Stomach smooth muscle (tissue), 2 donors: ENCODE results near the gene FYN.
"Not testable (repeated sequence)": the region's sequence is repeated elsewhere in the genome, so short reads cannot be mapped to it uniquely, and the experiment has no call there.

ENCODE experiments used
- H3K27ac ChIP-seq: one replicate; pipeline ENCODE4 v1.7.0; 2013; ENCODE audit warnings: mild to moderate bottlenecking, low read length, inconsistent platforms
- H3K27me3 ChIP-seq, 2 donors: one replicate each; pipeline ENCODE4 v1.7.0; 2013; ENCODE audit warnings: low read length in 2 of 2; ENCODE audit not compliant: insufficient read depth in 2 of 2, control insufficient read depth in 1 of 2
- H3K36me3 ChIP-seq, 2 donors: one replicate each; pipeline ENCODE4 v1.7.0; 2013; ENCODE audit warnings: low read length in 2 of 2; ENCODE audit not compliant: control insufficient read depth in 2 of 2, insufficient read depth in 2 of 2
- H3K4me1 ChIP-seq: one replicate; pipeline ENCODE4 v1.7.0; 2013; ENCODE audit warnings: low read length; ENCODE audit not compliant: control insufficient read depth, insufficient read depth
- H3K4me3 ChIP-seq, 2 donors: one replicate each; pipeline ENCODE4 v1.7.0; 2013; ENCODE audit warnings: low read length in 2 of 2
- H3K9ac ChIP-seq, 2 donors: one replicate each; pipeline ENCODE4 v1.7.0; 2013; ENCODE audit warnings: low read length in 2 of 2, mild to moderate bottlenecking in 1 of 2
- H3K9me3 ChIP-seq, 2 donors: one replicate each; pipeline ENCODE4 v1.7.0; 2013; ENCODE audit warnings: low read length in 2 of 2; ENCODE audit not compliant: control insufficient read depth in 2 of 2
- donor health status: healthy.
- donor health status: Pancreatic carcinoma.

Gene FYN

GRCh38 chr6:111873178-111874024 is at the start of gene FYN:
Gene FYN, minus strand, starts transcription at chr6:111873452. Its CDS starts 153,401 bp downstream, at chr6:111720051.
- peak within 1 kb of the TSS; percentile 14 to 52 for H3K9ac ChIP-seq
- peaks cover 3 to 4% of the 10 kb centered on the region in 2 donors for H3K27me3 ChIP-seq
- peaks cover 6% of the 10 kb centered on the region for H3K4me1 ChIP-seq

DNA sequence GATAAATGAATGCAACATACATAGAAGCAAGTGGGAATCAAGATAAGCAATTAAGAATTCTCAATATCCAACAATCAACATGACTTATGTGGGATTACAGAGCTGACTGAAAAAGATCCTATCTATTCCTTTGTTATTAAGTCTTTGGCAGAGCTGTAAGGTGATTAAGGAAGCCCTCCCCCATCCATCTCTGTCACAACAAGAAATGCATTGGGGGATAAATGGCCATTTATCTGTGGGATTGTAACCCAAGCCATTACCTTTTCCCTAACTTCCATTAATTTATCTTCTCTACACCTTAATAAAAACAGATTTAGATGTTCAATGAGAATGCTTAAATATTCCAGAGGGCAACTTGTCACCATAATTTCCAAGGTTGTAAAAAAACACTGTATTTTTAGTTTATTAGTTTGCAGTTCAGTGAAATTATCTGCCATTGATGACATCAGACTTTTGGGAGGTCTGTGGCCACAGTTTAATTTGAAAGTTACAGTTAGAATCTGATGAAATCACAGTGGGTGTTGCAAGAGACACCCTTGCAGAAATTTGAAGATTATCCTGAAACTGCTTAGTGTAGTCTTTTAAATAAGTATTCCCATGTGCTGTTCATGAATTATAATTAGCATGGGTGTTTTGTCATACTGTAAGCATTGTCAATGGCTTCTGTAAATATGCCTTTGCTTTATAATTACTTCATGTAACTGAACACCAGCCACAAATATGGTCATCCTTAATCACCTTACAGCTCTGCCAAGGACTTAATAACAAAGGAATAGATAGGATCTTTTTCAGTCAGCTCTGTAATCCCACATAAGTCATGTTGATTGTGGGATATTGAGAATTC is 49.4 kb upstream of the FYN start:
- no peaks in the 10 kb centered on the region for H3K27me3 ChIP-seq
- no peak overlapping the region for H3K9ac ChIP-seq
- no peaks in the 10 kb centered on the region for H3K36me3 ChIP-seq
- no peaks in the 10 kb centered on the region for H3K4me1 ChIP-seq
- H3K27ac ChIP-seq: no peak overlapping the region
- H3K4me3 ChIP-seq: no peak overlapping the region
- H3K9me3 ChIP-seq: no peaks in the 10 kb centered on the region

More at GRCh38 chr6:111873178-111874024, at the start of gene FYN:
- no peaks in the 10 kb centered on the region for H3K9me3 ChIP-seq
- H3K4me3 ChIP-seq: peak within 1 kb of the TSS; percentile 86 to 90
- no peak within 1 kb of the TSS for H3K27ac ChIP-seq
- H3K36me3 ChIP-seq: no peaks in the 10 kb centered on the region

DNA sequence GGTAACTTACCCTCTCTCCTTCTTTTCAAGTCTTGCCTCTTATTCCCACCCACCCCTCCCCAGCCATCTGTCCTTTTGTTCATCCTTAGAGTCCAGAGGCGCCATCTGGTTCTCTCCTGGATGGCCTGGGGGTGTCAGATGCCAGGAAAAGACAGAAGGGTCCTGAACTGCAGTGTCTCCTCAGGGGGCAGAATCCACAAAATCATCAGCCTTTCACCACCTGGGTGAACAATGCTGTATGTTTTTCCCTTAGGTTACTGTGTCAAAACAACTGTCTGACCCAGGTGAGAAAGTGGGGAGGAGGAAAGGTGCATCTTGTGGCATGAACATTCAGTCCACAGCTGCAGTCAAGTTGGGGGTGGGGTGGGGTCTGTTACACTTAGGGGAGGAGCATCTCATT is 47.9 kb upstream of the FYN start:
- no peaks in the 10 kb centered on the region for H3K9me3 ChIP-seq
- H3K4me3 ChIP-seq: no peak overlapping the region

DNA sequence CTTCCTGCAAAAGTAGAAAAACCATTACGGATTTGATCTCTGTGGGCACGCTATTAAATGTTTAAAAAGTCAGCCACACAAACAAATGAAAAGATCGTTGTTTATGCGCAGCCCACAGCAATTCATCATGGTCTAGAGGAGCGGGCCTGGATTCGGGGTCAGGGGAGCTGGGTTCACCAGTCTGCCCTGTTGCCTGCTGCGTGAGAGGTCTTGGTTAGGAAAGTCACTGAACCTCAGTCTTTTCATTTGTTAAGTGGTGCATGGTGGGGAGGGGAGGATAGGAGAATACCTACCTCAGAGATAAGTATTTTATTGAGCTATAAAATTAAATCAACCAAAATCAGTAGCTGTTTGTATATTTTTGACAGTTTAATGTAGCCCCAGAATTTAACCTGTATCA is 47.3 kb upstream of the FYN start:
- Histone ChIP-seq H3K27me3 (no peaks in the 10 kb centered on the region), H3K4me3 (no peak overlapping the region), H3K36me3 (no peaks in the 10 kb centered on the region), H3K9ac (no peak overlapping the region), H3K27ac (no peak overlapping the region), H3K9me3 (no peaks in the 10 kb centered on the region), H3K4me1 (no peaks in the 10 kb centered on the region)

More for the DNA sequence above, 47.9 kb upstream of the FYN start:
- Histone ChIP-seq H3K27ac (no peak overlapping the region), H3K4me1 (no peaks in the 10 kb centered on the region), H3K36me3 (no peaks in the 10 kb centered on the region), H3K27me3 (no peaks in the 10 kb centered on the region), H3K9ac (no peak overlapping the region)

GRCh38 chr6:111918825-111919224 is 45.6 kb upstream of the FYN start:
- Histone ChIP-seq H3K9ac (no peak overlapping the region), H3K27ac (no peak overlapping the region), H3K4me3 (no peak overlapping the region), H3K27me3 (no peaks in the 10 kb centered on the region), H3K4me1 (no peaks in the 10 kb centered on the region), H3K9me3 (no peaks in the 10 kb centered on the region), H3K36me3 (no peaks in the 10 kb centered on the region)

GRCh38 chr6:111916747-111917146 is 43.5 kb upstream of the FYN start:
- no peak overlapping the region for H3K9ac ChIP-seq
- H3K27ac ChIP-seq: no peak overlapping the region
- H3K4me3 ChIP-seq: no peak overlapping the region
- H3K36me3 ChIP-seq: no peaks in the 10 kb centered on the region
- no peaks in the 10 kb centered on the region for H3K27me3 ChIP-seq
- H3K4me1 ChIP-seq: no peaks in the 10 kb centered on the region
- H3K9me3 ChIP-seq: no peaks in the 10 kb centered on the region

GRCh38 chr6:111914617-111915016 is 41.4 kb upstream of the FYN start:
- Histone ChIP-seq H3K27ac (no peak overlapping the region), H3K36me3 (no peaks in the 10 kb centered on the region), H3K27me3 (no peaks in the 10 kb centered on the region), H3K4me1 (no peaks in the 10 kb centered on the region), H3K4me3 (no peak overlapping the region), H3K9me3 (no peaks in the 10 kb centered on the region), H3K9ac (no peak overlapping the region)

- no peaks in the 10 kb centered on the region for H3K27me3 ChIP-seq
- H3K4me3 ChIP-seq: no peak overlapping the region
- no peak overlapping the region for H3K9ac ChIP-seq
- H3K36me3 ChIP-seq: no peaks in the 10 kb centered on the region
- no peaks in the 10 kb centered on the region for H3K4me1 ChIP-seq
- H3K27ac ChIP-seq: no peak overlapping the region
- H3K9me3 ChIP-seq: no peaks in the 10 kb centered on the region
These were observed 39.7 kb upstream of the FYN start for GRCh38 chr6:111912904-111913303.

- no peak overlapping the region for H3K27ac ChIP-seq
- H3K27me3 ChIP-seq: no peaks in the 10 kb centered on the region
- no peaks in the 10 kb centered on the region for H3K4me1 ChIP-seq
- H3K9ac ChIP-seq: no peak overlapping the region
- H3K9me3 ChIP-seq: no peaks in the 10 kb centered on the region
- no peaks in the 10 kb centered on the region for H3K36me3 ChIP-seq
- no peak overlapping the region for H3K4me3 ChIP-seq
These were observed 38.2 kb upstream of the FYN start for GRCh38 chr6:111911428-111911827.

DNA sequence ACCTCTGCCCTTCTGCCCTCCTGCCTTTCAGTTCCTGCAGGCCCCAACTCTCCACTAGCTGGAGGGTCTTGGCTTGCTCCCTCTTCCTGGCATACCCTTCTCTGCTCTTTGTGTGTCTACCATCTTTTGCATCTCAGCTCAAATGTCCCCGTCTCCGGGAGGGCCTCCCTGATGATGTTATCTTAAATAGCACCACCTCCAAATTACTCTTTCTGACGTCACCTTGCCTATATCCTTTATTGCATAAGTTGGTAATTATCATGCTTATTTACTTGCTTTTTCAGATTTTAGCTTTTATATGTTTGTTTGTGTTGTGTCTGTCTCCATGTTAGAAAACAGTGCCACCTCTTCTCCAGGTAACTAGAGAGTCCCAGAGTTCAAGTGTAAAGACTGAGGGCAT is 36.0 kb upstream of the FYN start:
- H3K27me3 ChIP-seq: no peaks in the 10 kb centered on the region
- no peak overlapping the region for H3K9ac ChIP-seq
- H3K36me3 ChIP-seq: no peaks in the 10 kb centered on the region
- no peaks in the 10 kb centered on the region for H3K4me1 ChIP-seq
- H3K4me3 ChIP-seq: no peak overlapping the region
- H3K9me3 ChIP-seq: no peaks in the 10 kb centered on the region
- no peak overlapping the region for H3K27ac ChIP-seq

- not testable (repeated sequence) for H3K9me3 ChIP-seq, H3K36me3 ChIP-seq, H3K27me3 ChIP-seq, H3K4me1 ChIP-seq, H3K9ac ChIP-seq, H3K4me3 ChIP-seq, H3K27ac ChIP-seq
These were observed 35.1 kb upstream of the FYN start for GRCh38 chr6:111908365-111908764.
